Measurements from ENCODE around the gene FBN1. TPM values are rescaled to one million over a fixed set of nuclear protein-coding genes. Genes with fewer than 3 reads are reported as not detected.

FBN1 gene
- total RNA-seq, 1 experiment from 2014 or later, result 6.7 TPM

DNA sequence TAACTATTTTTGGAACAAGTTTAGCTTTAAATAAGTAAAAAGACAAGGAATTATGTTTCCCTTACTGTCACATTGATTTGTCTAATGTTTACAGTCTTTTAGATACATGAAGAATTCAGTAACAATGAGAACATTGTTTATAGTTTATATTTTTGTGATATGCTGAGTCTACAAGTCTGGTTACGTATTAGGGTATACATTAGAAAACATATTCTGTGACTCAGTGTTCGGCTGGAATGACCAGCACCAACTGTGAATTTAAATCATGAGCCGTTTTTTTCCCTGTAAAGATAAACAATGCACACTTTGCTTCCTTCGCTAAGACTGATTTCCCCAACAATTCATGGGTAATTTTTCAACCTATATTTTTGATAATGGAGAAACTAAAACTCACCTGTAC, 182.8 kb downstream of the FBN1 start:
- BruUV-seq (replicated peaks), result no TSS peak

DNA sequence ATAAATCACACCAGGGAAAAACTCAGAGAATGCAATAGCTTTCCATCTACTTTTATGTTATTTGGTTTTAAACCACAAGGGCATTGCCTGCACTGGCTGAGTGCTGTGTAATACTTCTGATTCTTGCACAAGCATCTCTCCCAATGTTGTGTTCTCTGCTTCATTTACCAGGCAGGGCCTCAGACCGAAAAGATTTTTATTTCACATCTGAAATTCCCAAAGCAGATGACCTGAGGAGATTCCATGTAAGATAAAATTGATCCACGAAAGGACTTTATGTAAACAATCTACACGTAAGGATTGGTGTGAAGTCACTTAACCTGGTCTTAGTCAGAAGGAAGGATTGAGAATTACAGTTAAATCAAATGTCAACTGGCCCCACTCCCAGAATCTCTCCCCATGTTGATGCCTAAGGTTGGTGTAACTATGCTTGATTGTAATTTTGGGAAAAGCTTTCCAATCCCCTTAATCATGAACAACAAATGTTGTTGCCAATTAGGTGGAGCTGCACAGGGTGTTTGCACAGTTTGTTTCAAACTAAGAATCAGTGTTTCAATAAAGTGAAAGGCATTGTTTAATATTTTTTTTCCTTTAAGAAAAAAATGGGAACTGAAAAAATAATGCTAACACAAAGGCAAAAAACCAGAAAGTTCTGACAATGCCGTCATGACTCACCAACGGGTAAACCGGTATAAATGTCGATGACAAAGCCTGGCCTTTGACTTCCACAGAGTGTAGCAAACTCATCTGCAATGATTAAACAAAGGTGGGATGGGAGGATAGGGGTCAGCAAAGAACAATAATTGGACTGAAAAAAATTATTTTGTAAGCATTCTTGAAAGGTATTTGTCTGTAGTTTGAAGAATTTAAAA, 185.7 kb downstream of the FBN1 start:
- Histone ChIP-seq H3K9me2 (replicated peaks; ENCODE audit: low read length) (no peaks in the 10 kb centered on the region), H3F3A (ENCODE audit: low read length, unreplicated experiment) (peaks cover 4% of the 10 kb centered on the region), H3K79me2 (ENCODE audit: low read length) (no peaks in the 10 kb centered on the region), H3K36me3 (ENCODE audit: low read depth, low read length) (no peaks in the 10 kb centered on the region), H2AFZ (ENCODE audit: low read length) (no peak overlapping the region), H3K9ac (ENCODE audit: low read length) (peak overlapping the region; percentile 74), H3K9me3 (ENCODE audit: low read length) (no peaks in the 10 kb centered on the region), H4K20me1 (ENCODE audit: low read length) (no peaks in the 10 kb centered on the region), H3K4me3 (ENCODE audit: low read length) (no peak overlapping the region; the same call in 1 of the 2 replicates), H3K4me1 (ENCODE audit: insufficient read depth, low read length) (peaks cover 51% of the 10 kb centered on the region), H3K27ac (ENCODE audit: low read length) (peak overlapping the region; percentile 99), H3K4me2 (ENCODE audit: low read length) (peak overlapping the region; percentile 66), H3K27me3 (ENCODE audit: low read length) (no peaks in the 10 kb centered on the region)
- intact Hi-C loops (cut with micrococcal nuclease), result loop anchor here (5.0 to 10.0 kb wide), 2 partner anchors 43 to 185 kb away; partner anchors contain the start of gene FBN1
- ChIA-PET POLR2A (ENCODE audit: unreplicated experiment) (interaction anchor here (0.5 kb wide), 1 partner anchor 324 kb away, joined by 6 read pairs; no protein-coding TSS in a partner anchor), CTCF (interaction anchor here (0.7 kb wide), 1 partner anchor 101 kb away, joined by 3 read pairs; no protein-coding TSS in a partner anchor)
- no TSS peak for BruUV-seq (replicated peaks)
- TF ChIP-seq, protein P1, sequence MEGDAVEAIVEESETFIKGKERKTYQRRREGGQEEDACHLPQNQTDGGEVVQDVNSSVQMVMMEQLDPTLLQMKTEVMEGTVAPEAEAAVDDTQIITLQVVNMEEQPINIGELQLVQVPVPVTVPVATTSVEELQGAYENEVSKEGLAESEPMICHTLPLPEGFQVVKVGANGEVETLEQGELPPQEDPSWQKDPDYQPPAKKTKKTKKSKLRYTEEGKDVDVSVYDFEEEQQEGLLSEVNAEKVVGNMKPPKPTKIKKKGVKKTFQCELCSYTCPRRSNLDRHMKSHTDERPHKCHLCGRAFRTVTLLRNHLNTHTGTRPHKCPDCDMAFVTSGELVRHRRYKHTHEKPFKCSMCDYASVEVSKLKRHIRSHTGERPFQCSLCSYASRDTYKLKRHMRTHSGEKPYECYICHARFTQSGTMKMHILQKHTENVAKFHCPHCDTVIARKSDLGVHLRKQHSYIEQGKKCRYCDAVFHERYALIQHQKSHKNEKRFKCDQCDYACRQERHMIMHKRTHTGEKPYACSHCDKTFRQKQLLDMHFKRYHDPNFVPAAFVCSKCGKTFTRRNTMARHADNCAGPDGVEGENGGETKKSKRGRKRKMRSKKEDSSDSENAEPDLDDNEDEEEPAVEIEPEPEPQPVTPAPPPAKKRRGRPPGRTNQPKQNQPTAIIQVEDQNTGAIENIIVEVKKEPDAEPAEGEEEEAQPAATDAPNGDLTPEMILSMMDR (conservative IDR thresholded peaks at IDR 0.05; ENCODE audit: low read depth, low read length), result no peak
- no peak for TF ChIP-seq EZH2phosphoT487 (IDR thresholded peaks at IDR 0.05; ENCODE audit: borderline replicate concordance, low read length)
- TF ChIP-seq EZH2 (IDR thresholded peaks at IDR 0.05; ENCODE audit: low read length, unreplicated experiment), result no peak
- ATAC-seq (peak; percentile 64), DNase-seq (peak; percentile 88)

More for the DNA sequence above, 182.8 kb downstream of the FBN1 start:
- Histone ChIP-seq H3K27ac (ENCODE audit: low read length) (peak overlapping the region; percentile 94), H3K9me3 (ENCODE audit: low read length) (no peaks in the 10 kb centered on the region), H3K79me2 (ENCODE audit: low read length) (no peaks in the 10 kb centered on the region), H3F3A (ENCODE audit: low read length, unreplicated experiment) (peaks cover 4% of the 10 kb centered on the region), H3K4me1 (ENCODE audit: insufficient read depth, low read length) (peaks cover 51% of the 10 kb centered on the region), H3K9ac (ENCODE audit: low read length) (peak overlapping the region; percentile 65), H4K20me1 (ENCODE audit: low read length) (no peaks in the 10 kb centered on the region), H3K27me3 (ENCODE audit: low read length) (no peaks in the 10 kb centered on the region), H2AFZ (ENCODE audit: low read length) (no peak overlapping the region; the same call in 1 of the 2 replicates), H3K4me2 (ENCODE audit: low read length) (peak overlapping the region; percentile 71), H3K9me2 (replicated peaks; ENCODE audit: low read length) (no peaks in the 10 kb centered on the region), H3K36me3 (ENCODE audit: low read depth, low read length) (no peaks in the 10 kb centered on the region), H3K4me3 (ENCODE audit: low read length) (peak overlapping the region; percentile 17; the same call in 1 of the 2 replicates)
- DNase-seq (peak; percentile 11), ATAC-seq (no peak)
- ChIA-PET POLR2A (ENCODE audit: unreplicated experiment) (no interaction called here), CTCF (no interaction called here)
- intact Hi-C loops (cut with micrococcal nuclease), result loop anchor here (1.0 to 10.0 kb wide), 4 partner anchors 15 to 182 kb away; partner anchors contain the start of gene FBN1
- TF ChIP-seq EZH2 (IDR thresholded peaks at IDR 0.05; ENCODE audit: low read length, unreplicated experiment) (no peak), EZH2phosphoT487 (IDR thresholded peaks at IDR 0.05; ENCODE audit: borderline replicate concordance, low read length) (no peak)
- TF ChIP-seq, protein P1 (conservative IDR thresholded peaks at IDR 0.05; ENCODE audit: low read depth, low read length), result no peak
